Measurements from ENCODE around the gene ZACN. TPM values are rescaled to one million over a fixed set of nuclear protein-coding genes. Genes with fewer than 3 reads are reported as not detected.
A peak's percentile ranks its signal among the peaks of the same experiment; 100 is the strongest.
"Not testable (repeated sequence)": the region's sequence is repeated elsewhere in the genome, so short reads cannot be mapped to it uniquely, and the experiment has no call there.

Gene ZACN
- under 1 TPM in 2 of 3 donors, not detected in 1; 0.59 to 0.60 TPM for polyA plus RNA-seq

- no peaks in the 10 kb centered on the region for H3K9me3 Mint-ChIP-seq
- no peaks in the 10 kb centered on the region for H3K36me3 Mint-ChIP-seq
- no peak within 1 kb of the TSS for H3K27ac Mint-ChIP-seq
- H3K4me1 Mint-ChIP-seq: peaks cover 9 to 15% of the 10 kb centered on the region in 2 donors
- no peak within 1 kb of the TSS for H3K4me3 Mint-ChIP-seq
- no peak for DNase-seq
- H3K27me3 Mint-ChIP-seq (ENCODE audit: low read depth in 3 of 3): peaks cover 19 to 39% (median 26%) of the 10 kb centered on the region in 3 donors
Observed at GRCh38 chr17:76078860-76079534, at the start of gene ZACN. Gene ZACN (plus strand): TSS chr17:76079182. CDS start chr17:76079265, 83 bp downstream.

GRCh38 chr17:76032073-76032779, 46.8 kb upstream of the ZACN start:
- peaks cover 13 to 14% of the 10 kb centered on the region in 2 donors for H3K4me1 Mint-ChIP-seq
- peaks cover 0 to 5% (median 0%) of the 10 kb centered on the region in 3 donors for H3K27me3 Mint-ChIP-seq (ENCODE audit: low read depth in 3 of 3)
- no peak for DNase-seq
- no peaks in the 10 kb centered on the region for H3K9me3 Mint-ChIP-seq
- H3K4me3 Mint-ChIP-seq: no peak overlapping the region
- no peak overlapping the region for H3K27ac Mint-ChIP-seq
- H3K36me3 Mint-ChIP-seq: no peaks in the 10 kb centered on the region

GRCh38 chr17:76032780-76033108, 46.2 kb upstream of the ZACN start:
- no peak overlapping the region for H3K4me3 Mint-ChIP-seq
- peaks cover 13 to 14% of the 10 kb centered on the region in 2 donors for H3K4me1 Mint-ChIP-seq
- no peak for DNase-seq
- no peaks in the 10 kb centered on the region for H3K9me3 Mint-ChIP-seq
- no peak overlapping the region for H3K27ac Mint-ChIP-seq
- no peaks in the 10 kb centered on the region for H3K36me3 Mint-ChIP-seq
- H3K27me3 Mint-ChIP-seq (ENCODE audit: low read depth in 3 of 3): peaks cover 0 to 5% (median 0%) of the 10 kb centered on the region in 3 donors

GRCh38 chr17:76033139-76033538, 45.8 kb upstream of the ZACN start:
- H3K4me1 Mint-ChIP-seq: peaks cover 13 to 14% of the 10 kb centered on the region in 2 donors
- peaks cover 0 to 5% (median under 1%) of the 10 kb centered on the region in 3 donors for H3K27me3 Mint-ChIP-seq (ENCODE audit: low read depth in 3 of 3)
- no peaks in the 10 kb centered on the region for H3K9me3 Mint-ChIP-seq
- peaks cover 0 to under 1% (median 0%) of the 10 kb centered on the region in 3 donors for H3K36me3 Mint-ChIP-seq
- no peak overlapping the region for H3K4me3 Mint-ChIP-seq
- no peak overlapping the region for H3K27ac Mint-ChIP-seq
- no peak for DNase-seq

- Mint-ChIP-seq H3K27ac (no peak overlapping the region), H3K4me3 (no peak overlapping the region), H3K4me1 (peaks cover 5 to 6% of the 10 kb centered on the region in 2 donors), H3K36me3 (peaks cover 0 to 16% (median 15%) of the 10 kb centered on the region in 3 donors), H3K27me3 (ENCODE audit: low read depth in 3 of 3) (peaks cover 0 to 2% (median 2%) of the 10 kb centered on the region in 3 donors), H3K9me3 (no peaks in the 10 kb centered on the region)
- no peak for DNase-seq
Observed at GRCh38 chr17:76034428-76035350, 44.3 kb upstream of the ZACN start.

- Mint-ChIP-seq H3K27me3 (ENCODE audit: low read depth in 3 of 3) (peaks cover 0 to 2% (median 0%) of the 10 kb centered on the region in 3 donors), H3K4me1 (peaks cover 0 to 1% of the 10 kb centered on the region in 2 donors), H3K27ac (peak overlapping the region in 2 of 6 donors; percentile 16 to 26), H3K36me3 (peaks cover 5 to 27% (median 23%) of the 10 kb centered on the region in 3 donors), H3K9me3 (no peaks in the 10 kb centered on the region), H3K4me3 (no peak overlapping the region)
- no peak for DNase-seq
Observed at GRCh38 chr17:76036497-76037261, 42.3 kb upstream of the ZACN start.

GRCh38 chr17:76038050-76038449, 40.9 kb upstream of the ZACN start:
- peaks cover 5 to 27% (median 23%) of the 10 kb centered on the region in 3 donors for H3K36me3 Mint-ChIP-seq
- H3K4me3 Mint-ChIP-seq: no peak overlapping the region
- peaks cover 0 to 2% (median 0%) of the 10 kb centered on the region in 3 donors for H3K27me3 Mint-ChIP-seq (ENCODE audit: low read depth in 3 of 3)
- no peak for DNase-seq
- no peaks in the 10 kb centered on the region for H3K9me3 Mint-ChIP-seq
- H3K27ac Mint-ChIP-seq: peak overlapping the region in 2 of 6 donors; percentile 12 to 58
- peaks cover 0 to 1% of the 10 kb centered on the region in 2 donors for H3K4me1 Mint-ChIP-seq

GRCh38 chr17:76039121-76039520, 39.9 kb upstream of the ZACN start:
- Mint-ChIP-seq H3K4me3 (no peak overlapping the region), H3K27ac (no peak overlapping the region), H3K27me3 (ENCODE audit: low read depth in 3 of 3) (peaks cover 0 to 3% (median 2%) of the 10 kb centered on the region in 3 donors), H3K9me3 (no peaks in the 10 kb centered on the region), H3K4me1 (peaks cover 0 to 1% of the 10 kb centered on the region in 2 donors), H3K36me3 (peaks cover 13 to 37% (median 30%) of the 10 kb centered on the region in 3 donors)
- DNase-seq: no peak

GRCh38 chr17:76040376-76040775, 38.6 kb upstream of the ZACN start:
- Mint-ChIP-seq H3K9me3 (no peaks in the 10 kb centered on the region), H3K4me3 (no peak overlapping the region), H3K27me3 (ENCODE audit: low read depth in 3 of 3) (peaks cover 0 to 3% (median 2%) of the 10 kb centered on the region in 3 donors), H3K27ac (peak overlapping the region in 2 of 6 donors; percentile 31 to 69), H3K36me3 (peaks cover 20 to 49% (median 39%) of the 10 kb centered on the region in 3 donors), H3K4me1 (no peaks in the 10 kb centered on the region)
- no peak for DNase-seq

- H3K4me3 Mint-ChIP-seq: not testable (repeated sequence)
- H3K36me3 Mint-ChIP-seq: peaks cover 28 to 56% (median 48%) of the 10 kb centered on the region in 3 donors
Observed at GRCh38 chr17:76042868-76043267, 36.1 kb upstream of the ZACN start.

GRCh38 chr17:76044475-76045007, 34.4 kb upstream of the ZACN start:
- not testable (repeated sequence) for H3K4me1 Mint-ChIP-seq; H3K27ac Mint-ChIP-seq; DNase-seq; H3K27me3 Mint-ChIP-seq (ENCODE audit: low read depth in 3 of 3); H3K9me3 Mint-ChIP-seq; H3K4me3 Mint-ChIP-seq
- peaks cover 33 to 56% (median 42%) of the 10 kb centered on the region in 3 donors for H3K36me3 Mint-ChIP-seq

More at GRCh38 chr17:76042868-76043267, 36.1 kb upstream of the ZACN start:
- H3K27ac Mint-ChIP-seq; H3K9me3 Mint-ChIP-seq; H3K27me3 Mint-ChIP-seq (ENCODE audit: low read depth in 3 of 3); DNase-seq; H3K4me1 Mint-ChIP-seq: not testable (repeated sequence)

- Mint-ChIP-seq H3K27ac (no peak overlapping the region), H3K4me3 (no peak overlapping the region), H3K27me3 (ENCODE audit: low read depth in 3 of 3) (peaks cover 0 to 6% (median 5%) of the 10 kb centered on the region in 3 donors), H3K4me1 (no peaks in the 10 kb centered on the region), H3K9me3 (no peaks in the 10 kb centered on the region), H3K36me3 (peaks cover 33 to 55% (median 43%) of the 10 kb centered on the region in 3 donors)
- DNase-seq: no peak
Observed at GRCh38 chr17:76046064-76046463, 32.9 kb upstream of the ZACN start.
